K562 (cell line): ENCODE measurements around the gene SLC25A21.
"Not testable (repeated sequence)": the region's sequence is repeated elsewhere in the genome, so short reads cannot be mapped to it uniquely, and the experiment has no call there.

Experiments used
- HIVEP1 ChIP-seq: fragments of 250-450 bp; sonication (Bioruptor Pico); IDR thresholded peaks from 2 replicates; pipeline ENCODE4 v1.4.0; 2020; ENCODE audit warnings: mild to moderate bottlenecking
- JUNB ChIP-seq: fragments of 450-650 bp; formaldehyde crosslinking; conservative IDR thresholded peaks from 2 replicates; pipeline ENCODE4 v1.4.0; 2020; ENCODE audit warnings: mild to moderate bottlenecking
- U2AF1 ChIP-seq: fragments of 200-400 bp; formaldehyde crosslinking; optimal IDR thresholded peaks from 2 replicates; pipeline ENCODE3; 2017; ENCODE audit warnings: mild to moderate bottlenecking, low read depth, low read length, moderate library complexity
- WHSC1 ChIP-seq: IDR thresholded peaks from one replicate; pipeline ENCODE4 v1.6.1; 2012; ENCODE audit warnings: low read length, control low read depth, inconsistent platforms
- ZBTB1 ChIP-seq: sonication (generic); formaldehyde crosslinking; IDR thresholded peaks from 2 replicates; pipeline ENCODE4 v1.8.1; 2023; ENCODE audit warnings: missing genetic modification reagents, low read depth, mild to moderate bottlenecking, borderline replicate concordance
- ZNF184 ChIP-seq: sonication (generic); formaldehyde crosslinking; IDR thresholded peaks from 2 replicates; pipeline ENCODE4 v1.5.0; 2020; ENCODE audit warnings: missing genetic modification reagents
- TF ChIP-seq, protein P1 (sequence below), 3 experiments: IDR thresholded peaks in 2 of 3; conservative IDR thresholded peaks in 1 of 3; 2 replicates each; pipeline ENCODE4 v1.5.1; 2011 to 2012; ENCODE audit warnings: low read length in 3 of 3, mild to moderate bottlenecking in 3 of 3, control low read depth in 2 of 3, improper control_type of control experiment in 1 of 3, inconsistent platforms in 1 of 3, low read depth in 1 of 3, mixed read lengths in 1 of 3, moderate library complexity in 1 of 3; ENCODE audit not compliant: insufficient read depth in 2 of 3

DNA sequence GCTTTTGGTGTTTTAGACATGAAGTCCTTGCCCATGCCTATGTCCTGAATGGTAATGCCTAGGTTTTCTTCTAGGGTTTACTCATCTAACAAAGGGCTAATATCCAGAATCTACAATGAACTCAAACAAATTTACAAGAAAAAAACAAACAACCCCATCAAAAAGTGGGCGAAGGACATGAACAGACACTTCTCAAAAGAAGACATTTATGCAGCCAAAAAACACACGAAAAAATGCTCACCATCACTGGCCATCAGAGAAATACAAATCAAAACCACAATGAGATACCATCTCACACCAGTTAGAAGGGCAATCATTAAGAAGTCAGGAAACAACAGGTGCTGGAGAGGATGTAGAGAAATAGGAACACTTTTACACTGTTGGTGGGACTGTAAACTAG, 10.1 kb downstream of the SLC25A21 start:
- TF ChIP-seq U2AF1; ZBTB1 (CRISPR knock-in tag); HIVEP1; ZNF184 (CRISPR knock-in tag); JUNB (CRISPR knock-in tag); WHSC1: not testable (repeated sequence)
- TF ChIP-seq, protein P1, sequence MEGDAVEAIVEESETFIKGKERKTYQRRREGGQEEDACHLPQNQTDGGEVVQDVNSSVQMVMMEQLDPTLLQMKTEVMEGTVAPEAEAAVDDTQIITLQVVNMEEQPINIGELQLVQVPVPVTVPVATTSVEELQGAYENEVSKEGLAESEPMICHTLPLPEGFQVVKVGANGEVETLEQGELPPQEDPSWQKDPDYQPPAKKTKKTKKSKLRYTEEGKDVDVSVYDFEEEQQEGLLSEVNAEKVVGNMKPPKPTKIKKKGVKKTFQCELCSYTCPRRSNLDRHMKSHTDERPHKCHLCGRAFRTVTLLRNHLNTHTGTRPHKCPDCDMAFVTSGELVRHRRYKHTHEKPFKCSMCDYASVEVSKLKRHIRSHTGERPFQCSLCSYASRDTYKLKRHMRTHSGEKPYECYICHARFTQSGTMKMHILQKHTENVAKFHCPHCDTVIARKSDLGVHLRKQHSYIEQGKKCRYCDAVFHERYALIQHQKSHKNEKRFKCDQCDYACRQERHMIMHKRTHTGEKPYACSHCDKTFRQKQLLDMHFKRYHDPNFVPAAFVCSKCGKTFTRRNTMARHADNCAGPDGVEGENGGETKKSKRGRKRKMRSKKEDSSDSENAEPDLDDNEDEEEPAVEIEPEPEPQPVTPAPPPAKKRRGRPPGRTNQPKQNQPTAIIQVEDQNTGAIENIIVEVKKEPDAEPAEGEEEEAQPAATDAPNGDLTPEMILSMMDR (IDR thresholded peaks at IDR 0.05 in 2 of 3, conservative IDR thresholded peaks at IDR 0.05 in 1 of 3; ENCODE audit: insufficient read depth in 2 of 3, low read depth in 1 of 3, low read length in 3 of 3): not testable (repeated sequence)
